ENCODE data around the gene GPRIN1.

DNA sequence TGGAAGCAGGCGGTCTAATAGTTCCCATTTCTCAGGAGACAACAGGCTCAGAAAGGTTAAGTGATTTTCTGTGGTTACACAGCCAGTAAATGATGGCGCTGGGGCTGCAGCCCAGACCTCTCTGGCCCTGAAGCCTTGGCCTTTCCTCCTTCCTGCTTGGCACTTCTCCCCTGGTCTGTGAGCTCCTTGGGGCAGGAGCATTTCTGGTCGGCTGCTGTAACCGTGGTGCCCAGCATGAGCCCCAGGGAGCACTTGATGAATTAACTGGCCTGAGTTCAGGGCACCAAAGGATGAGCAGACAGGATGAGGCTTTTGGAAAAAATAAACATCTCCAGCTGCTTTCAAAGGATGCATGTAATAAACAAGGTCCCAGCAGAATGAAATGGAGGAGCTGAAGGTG is 30.6 kb downstream of the GPRIN1 start:
- TF ChIP-seq POLR2A (IDR thresholded peaks at IDR 0.05) (no peak), CTCF (IDR thresholded peaks at IDR 0.05) (no peak), POLR2AphosphoS5 (IDR thresholded peaks at IDR 0.05) (no peak)
